Parietal lobe (tissue), 1 donor: ENCODE data around the gene DNAJC28. TPM values are rescaled to one million over a fixed set of nuclear protein-coding genes. Genes with fewer than 3 reads are reported as not detected.

Experiments
- total RNA-seq: library from RNA; depleted of rRNA; stranded (reverse); fragments of >200 nt; gene quantifications from one replicate; pipeline ENCODE4 v1.2.3, GENCODE V29; 2014

The DNAJC28 gene, protein sequence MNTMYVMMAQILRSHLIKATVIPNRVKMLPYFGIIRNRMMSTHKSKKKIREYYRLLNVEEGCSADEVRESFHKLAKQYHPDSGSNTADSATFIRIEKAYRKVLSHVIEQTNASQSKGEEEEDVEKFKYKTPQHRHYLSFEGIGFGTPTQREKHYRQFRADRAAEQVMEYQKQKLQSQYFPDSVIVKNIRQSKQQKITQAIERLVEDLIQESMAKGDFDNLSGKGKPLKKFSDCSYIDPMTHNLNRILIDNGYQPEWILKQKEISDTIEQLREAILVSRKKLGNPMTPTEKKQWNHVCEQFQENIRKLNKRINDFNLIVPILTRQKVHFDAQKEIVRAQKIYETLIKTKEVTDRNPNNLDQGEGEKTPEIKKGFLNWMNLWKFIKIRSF
- 5.0 TPM for total RNA-seq

DNA sequence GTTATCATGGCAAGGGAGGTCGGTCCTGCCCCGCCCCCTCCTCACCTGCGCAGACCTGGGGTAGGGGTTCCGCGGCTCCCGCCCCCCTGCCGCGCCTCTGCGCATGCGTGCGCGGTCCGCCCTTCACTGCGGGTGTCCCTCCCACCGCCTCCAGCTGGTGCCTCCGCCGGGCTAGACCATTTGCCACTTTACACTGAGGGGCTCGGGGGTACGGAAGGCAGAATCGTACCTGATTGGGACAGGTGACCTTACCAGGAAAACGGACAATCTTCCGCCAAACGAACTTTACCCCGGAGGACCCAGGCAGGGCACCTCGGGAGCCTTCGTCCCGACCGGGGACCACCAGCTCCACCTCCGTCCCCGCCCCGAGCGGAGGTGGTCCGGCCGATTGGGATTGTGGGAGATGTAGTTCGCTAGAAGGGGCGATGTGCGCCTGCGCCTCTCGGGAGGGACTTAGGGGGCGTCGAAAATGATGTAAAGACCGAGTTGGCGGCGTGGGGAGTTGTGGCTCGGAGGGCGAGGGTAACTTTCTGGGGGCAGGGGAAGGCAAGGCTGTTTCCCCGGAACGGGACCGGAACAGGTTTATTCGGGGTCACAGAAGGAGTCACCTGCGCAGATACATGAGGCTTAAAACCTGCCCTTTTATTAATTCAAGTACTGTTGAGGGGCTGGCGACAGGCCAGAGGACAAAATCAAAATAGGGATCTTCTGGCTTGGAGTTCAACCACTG lies at the start of gene DNAJC28:
TSS of gene DNAJC28 (minus strand) at position 344 of the 730 bp plus-strand sequence. CDS start 2,323 bp downstream, outside the sequence.

DNA sequence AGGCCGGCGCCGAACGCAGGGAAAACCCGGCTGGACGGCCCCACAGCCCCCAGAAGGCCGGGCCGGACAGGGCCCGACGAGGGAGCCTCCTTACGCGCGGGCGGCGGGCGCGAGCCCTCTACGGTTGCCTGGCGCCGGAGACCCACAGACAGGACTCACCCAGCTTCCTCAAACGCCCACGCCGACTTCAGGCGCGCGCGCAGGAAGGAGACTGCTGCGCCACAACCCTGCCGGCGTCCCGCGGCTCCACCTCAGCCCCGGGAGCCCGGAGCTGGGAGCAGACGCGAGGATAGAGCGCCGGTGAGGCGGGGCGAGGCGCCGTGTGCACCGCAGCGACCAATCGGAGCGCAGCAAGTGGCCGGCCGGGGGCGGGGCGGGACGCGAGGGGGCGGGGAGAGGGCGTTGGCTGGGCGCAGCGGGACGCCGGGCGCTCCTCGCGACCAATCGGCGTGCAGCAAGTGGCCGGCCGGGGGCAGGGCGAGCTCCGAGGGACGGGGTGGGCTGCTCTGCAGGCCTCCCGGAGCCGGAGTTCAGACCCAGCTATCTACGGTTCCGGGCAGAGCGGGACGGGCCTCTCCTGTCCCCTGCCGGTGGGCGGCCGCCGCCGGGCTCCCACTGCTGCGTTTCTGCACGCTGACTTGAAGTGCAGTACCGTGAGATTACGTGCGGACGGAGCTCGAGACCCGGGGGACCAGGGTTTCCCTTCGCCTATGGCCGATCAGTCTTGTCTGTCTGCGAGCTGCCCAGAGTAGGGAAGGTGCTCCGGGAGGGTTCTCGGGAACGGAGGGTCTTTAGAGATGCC lies 11.6 kb downstream of the DNAJC28 start, which contains the start of gene TMEM50B:
TSS of gene TMEM50B (minus strand) at position 296 of the 802 bp plus-strand sequence. CDS start 11,089 bp downstream, outside the sequence.

Other genes with a start within 250 kb of the DNAJC28 start
- 10.0 TPM for gene IL10RB, start 225.3 kb downstream of the DNAJC28 start, total RNA-seq
- 44.8 TPM for gene IFNAR1, start 166.7 kb downstream of the DNAJC28 start, total RNA-seq
- 37.2 TPM for gene IFNGR2, start 88.3 kb downstream of the DNAJC28 start, total RNA-seq
- gene TMEM50B, start 11.7 kb downstream of the DNAJC28 start, total RNA-seq, result 37.2 TPM
- 117 TPM for gene GART, start 50.4 kb upstream of the DNAJC28 start, total RNA-seq
- 240 TPM for gene SON, start 51.3 kb upstream of the DNAJC28 start, total RNA-seq
- gene DONSON, start 97.0 kb upstream of the DNAJC28 start, total RNA-seq, result 48.8 TPM
- 92.3 TPM for gene CRYZL1, start 150.0 kb upstream of the DNAJC28 start, total RNA-seq
- 159 TPM for gene ITSN1, start 150.8 kb upstream of the DNAJC28 start, total RNA-seq